Skeletal muscle satellite cell (primary cell): ENCODE results near the gene DMD.

Experiments used
- H3K27me3 ChIP-seq: 2 replicates; pipeline ENCODE4 v1.7.0; 2013; ENCODE audit warnings: low read length; ENCODE audit not compliant: control insufficient read depth, insufficient read depth
- H3K36me3 ChIP-seq: 2 replicates; pipeline ENCODE4 v1.7.0; 2013; ENCODE audit warnings: mild to moderate bottlenecking, control low read depth, low read length; ENCODE audit not compliant: insufficient read depth
- H3K4me1 ChIP-seq: 2 replicates; pipeline ENCODE4 v1.7.0; 2013; ENCODE audit warnings: low read length; ENCODE audit not compliant: control insufficient read depth, insufficient read depth
- H3K4me2 ChIP-seq: 2 replicates; pipeline ENCODE4 v1.7.0; 2013; ENCODE audit warnings: mild to moderate bottlenecking, low read length
- H3K4me3 ChIP-seq: 2 replicates; pipeline ENCODE4 v1.7.0; 2013; ENCODE audit warnings: low read length
- H3K9ac ChIP-seq: 2 replicates; pipeline ENCODE4 v1.7.0; 2013; ENCODE audit warnings: mild to moderate bottlenecking, low read depth, low read length, moderate library complexity
- H3K9me3 ChIP-seq: replicated peaks from 2 replicates; pipeline ENCODE4 v1.7.0; 2013; ENCODE audit warnings: mild to moderate bottlenecking, control low read depth, low read length

The DMD gene

DNA sequence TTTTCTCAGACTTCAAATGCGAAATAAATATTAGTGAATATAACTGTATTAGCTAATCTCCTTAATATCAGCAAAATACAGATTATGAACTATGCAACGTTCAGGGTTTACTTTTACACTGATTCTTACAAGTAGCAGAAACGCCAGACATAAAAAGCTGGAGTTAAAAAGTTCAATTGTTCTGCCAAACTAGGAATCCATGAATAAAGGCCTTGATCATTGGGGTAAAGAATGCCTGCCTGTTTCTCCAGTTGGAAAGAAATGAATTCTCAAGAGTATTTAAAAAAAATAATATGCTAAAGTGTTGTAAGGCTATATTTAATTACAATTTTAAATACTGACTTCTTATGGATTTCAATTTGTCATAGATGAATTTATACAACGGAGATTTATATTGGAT is 612.2 kb downstream of the DMD start:
- Histone ChIP-seq H3K4me2 (no peak overlapping the region), H3K27me3 (no peaks in the 10 kb centered on the region), H3K9ac (no peak overlapping the region), H3K9me3 (no peaks in the 10 kb centered on the region), H3K36me3 (no peaks in the 10 kb centered on the region), H3K4me1 (no peaks in the 10 kb centered on the region), H3K4me3 (no peak overlapping the region)

DNA sequence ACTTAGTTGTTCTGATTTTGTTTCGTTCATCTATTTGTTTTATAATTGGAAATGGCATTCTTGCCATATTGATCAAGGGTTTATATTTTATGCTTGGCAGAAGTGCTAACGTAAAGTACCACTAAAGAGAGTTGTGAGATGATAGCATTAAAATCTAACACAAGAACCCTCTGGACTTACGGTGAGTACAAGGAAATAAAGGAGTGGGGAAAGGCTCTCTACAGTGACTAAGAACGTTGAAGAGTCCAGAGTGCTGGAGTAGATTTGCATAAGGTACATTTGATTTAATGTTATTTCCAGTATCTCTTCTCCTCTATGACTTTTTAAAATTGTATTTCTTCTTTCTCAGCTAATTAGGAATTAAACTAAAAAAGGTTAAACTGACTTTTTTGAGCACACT is 612.6 kb downstream of the DMD start:
- H3K27me3 ChIP-seq, result no peaks in the 10 kb centered on the region
- H3K9me3 ChIP-seq, result no peaks in the 10 kb centered on the region
- H3K4me1 ChIP-seq, result no peaks in the 10 kb centered on the region
- H3K4me3 ChIP-seq, result no peak overlapping the region
- no peak overlapping the region for H3K9ac ChIP-seq
- H3K4me2 ChIP-seq, result no peak overlapping the region
- H3K36me3 ChIP-seq, result no peaks in the 10 kb centered on the region

DNA sequence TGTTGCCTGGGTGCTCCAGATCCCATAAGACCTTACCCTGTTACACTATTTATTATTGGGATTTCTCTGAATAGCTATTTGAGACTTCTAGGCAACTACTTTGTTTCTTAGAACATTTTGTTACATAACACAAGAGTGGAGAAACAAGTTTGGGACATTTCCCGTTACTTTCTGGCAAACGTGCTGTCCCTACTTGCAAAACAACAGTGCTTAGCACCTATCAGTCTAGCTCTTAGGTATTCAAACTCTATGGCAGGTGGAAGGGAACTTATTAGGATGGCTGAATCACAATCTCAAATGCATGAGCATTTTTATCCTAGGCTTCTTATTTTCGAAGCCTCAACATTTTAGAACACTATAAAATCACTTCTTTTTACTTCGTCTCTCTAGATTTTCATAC is 613.6 kb downstream of the DMD start:
- Histone ChIP-seq H3K4me2 (no peak overlapping the region), H3K4me3 (no peak overlapping the region), H3K4me1 (no peaks in the 10 kb centered on the region), H3K27me3 (no peaks in the 10 kb centered on the region), H3K9ac (no peak overlapping the region), H3K9me3 (no peaks in the 10 kb centered on the region), H3K36me3 (no peaks in the 10 kb centered on the region)

DNA sequence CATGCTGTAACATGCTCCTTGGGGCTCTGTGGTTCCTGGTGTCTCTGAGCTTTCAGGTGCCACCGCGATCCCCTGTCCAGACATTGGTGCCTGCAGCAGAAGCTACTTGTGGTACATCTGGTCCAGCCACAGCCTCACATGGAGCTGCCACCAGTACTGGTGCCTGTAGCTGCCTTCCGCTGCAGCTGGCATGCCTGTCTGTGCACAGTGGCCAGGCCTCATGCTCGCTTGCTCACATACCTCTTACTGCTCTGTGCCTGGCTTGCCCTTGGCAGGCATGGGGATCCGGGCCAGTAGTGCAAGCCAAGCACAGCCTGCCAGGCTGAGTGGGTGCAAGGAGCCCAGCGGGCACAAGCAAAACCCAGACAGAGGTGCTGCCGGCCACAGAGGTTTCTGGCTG is 618.6 kb downstream of the DMD start:
- Histone ChIP-seq H3K4me1 (no peaks in the 10 kb centered on the region), H3K9me3 (no peaks in the 10 kb centered on the region), H3K4me2 (no peak overlapping the region), H3K36me3 (no peaks in the 10 kb centered on the region), H3K27me3 (no peaks in the 10 kb centered on the region), H3K9ac (no peak overlapping the region), H3K4me3 (no peak overlapping the region)

DNA sequence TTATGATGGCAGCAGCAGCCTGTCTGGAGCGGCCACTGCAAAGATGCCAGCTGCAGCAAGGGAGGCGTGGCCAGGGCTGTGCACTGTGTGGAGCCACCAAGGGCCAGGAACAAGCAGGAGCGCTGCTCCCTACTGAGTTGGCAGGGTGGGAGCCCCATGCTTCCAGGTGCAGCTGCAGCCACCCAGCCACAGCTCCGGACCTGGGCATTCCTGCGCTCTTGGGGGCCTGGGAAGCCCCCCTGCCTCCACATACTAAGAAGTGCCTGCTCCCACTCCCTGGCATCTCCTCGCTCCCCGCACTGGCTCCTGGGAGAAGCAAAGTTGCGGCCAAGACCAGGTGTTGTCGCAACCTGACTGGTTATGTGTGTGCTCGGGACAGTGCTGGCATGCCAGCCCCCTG is 619.8 kb downstream of the DMD start:
- Histone ChIP-seq H3K9me3 (no peaks in the 10 kb centered on the region), H3K36me3 (no peaks in the 10 kb centered on the region), H3K9ac (no peak overlapping the region), H3K27me3 (no peaks in the 10 kb centered on the region), H3K4me3 (no peak overlapping the region), H3K4me2 (no peak overlapping the region), H3K4me1 (no peaks in the 10 kb centered on the region)

DNA sequence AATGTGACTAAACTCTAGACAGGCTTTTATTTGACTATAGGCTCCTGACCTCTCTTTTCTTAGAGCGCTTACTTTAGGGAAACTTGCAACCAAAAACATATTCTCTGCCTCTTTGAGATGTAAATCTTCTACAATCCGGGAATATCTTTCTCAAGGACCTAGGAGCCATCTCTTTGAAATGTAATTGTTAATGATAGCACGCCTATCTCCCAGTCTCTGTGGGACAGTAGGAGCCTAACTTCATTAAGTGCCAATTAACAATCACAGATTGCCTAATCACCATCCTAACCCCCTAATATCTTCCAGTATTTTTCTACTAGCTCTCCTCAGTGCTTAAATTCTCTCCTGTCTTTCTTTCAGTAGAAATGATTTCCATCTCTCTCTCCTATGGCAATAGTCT is 628.6 kb downstream of the DMD start:
- Histone ChIP-seq H3K4me3 (no peak overlapping the region), H3K4me2 (no peak overlapping the region), H3K9me3 (no peaks in the 10 kb centered on the region), H3K27me3 (no peaks in the 10 kb centered on the region), H3K4me1 (no peaks in the 10 kb centered on the region), H3K36me3 (no peaks in the 10 kb centered on the region), H3K9ac (no peak overlapping the region)

DNA sequence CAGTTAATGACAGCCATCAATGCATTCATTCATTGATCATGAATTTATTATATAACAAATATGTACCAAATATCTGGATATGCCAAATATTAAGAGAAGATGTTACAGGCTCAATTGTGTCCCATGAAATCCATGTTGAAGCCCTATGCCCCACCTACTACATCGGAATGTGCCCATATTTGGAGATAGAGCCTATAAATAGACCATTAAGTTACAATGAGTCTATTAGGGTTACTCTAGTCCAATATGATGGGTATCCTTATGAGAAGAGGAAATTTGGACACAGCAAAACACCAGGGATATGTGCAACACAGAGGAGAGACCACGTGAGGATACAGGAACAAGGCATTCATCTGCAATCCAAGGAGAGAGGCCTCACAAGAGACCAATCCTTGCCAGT is 634.5 kb downstream of the DMD start:
- no peak overlapping the region for H3K4me3 ChIP-seq
- no peak overlapping the region for H3K4me2 ChIP-seq
- H3K9me3 ChIP-seq, result no peaks in the 10 kb centered on the region
- no peaks in the 10 kb centered on the region for H3K4me1 ChIP-seq
- H3K27me3 ChIP-seq, result no peaks in the 10 kb centered on the region
- no peak overlapping the region for H3K9ac ChIP-seq
- no peaks in the 10 kb centered on the region for H3K36me3 ChIP-seq

GRCh38 chrX:32572644-32573043 is 638.7 kb downstream of the DMD start:
- H3K4me3 ChIP-seq, result no peak overlapping the region
- no peaks in the 10 kb centered on the region for H3K27me3 ChIP-seq
- no peak overlapping the region for H3K9ac ChIP-seq
- no peaks in the 10 kb centered on the region for H3K36me3 ChIP-seq
- no peaks in the 10 kb centered on the region for H3K9me3 ChIP-seq
- no peak overlapping the region for H3K4me2 ChIP-seq
- no peaks in the 10 kb centered on the region for H3K4me1 ChIP-seq

DNA sequence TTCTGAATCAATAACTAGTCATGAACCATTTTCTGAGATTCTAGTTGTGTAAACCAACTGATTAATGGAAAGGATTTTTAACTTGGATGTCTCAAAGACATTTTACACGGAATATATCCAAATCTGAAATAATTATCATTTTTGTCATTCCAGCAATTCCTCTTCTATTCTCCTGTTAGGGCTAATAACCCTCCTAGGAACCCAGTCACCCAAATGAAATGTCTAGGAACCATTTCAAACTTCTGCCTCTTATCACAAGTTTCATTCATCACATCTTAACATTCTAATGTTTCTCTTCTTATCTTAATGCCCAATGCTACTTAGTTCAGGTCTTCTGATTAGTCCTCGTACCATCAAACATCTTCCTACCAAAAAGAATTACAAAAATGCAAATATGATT is 639.8 kb downstream of the DMD start:
- H3K4me3 ChIP-seq, result no peak overlapping the region
- H3K4me1 ChIP-seq, result no peaks in the 10 kb centered on the region
- H3K27me3 ChIP-seq, result no peaks in the 10 kb centered on the region
- H3K36me3 ChIP-seq, result no peaks in the 10 kb centered on the region
- no peak overlapping the region for H3K9ac ChIP-seq
- no peak overlapping the region for H3K4me2 ChIP-seq
- no peaks in the 10 kb centered on the region for H3K9me3 ChIP-seq

GRCh38 chrX:32562261-32562660 is 649.1 kb downstream of the DMD start:
- Histone ChIP-seq H3K4me3 (no peak overlapping the region), H3K9me3 (no peaks in the 10 kb centered on the region), H3K36me3 (peaks cover 2% of the 10 kb centered on the region), H3K4me2 (no peak overlapping the region), H3K9ac (no peak overlapping the region), H3K27me3 (no peaks in the 10 kb centered on the region), H3K4me1 (no peaks in the 10 kb centered on the region)

DNA sequence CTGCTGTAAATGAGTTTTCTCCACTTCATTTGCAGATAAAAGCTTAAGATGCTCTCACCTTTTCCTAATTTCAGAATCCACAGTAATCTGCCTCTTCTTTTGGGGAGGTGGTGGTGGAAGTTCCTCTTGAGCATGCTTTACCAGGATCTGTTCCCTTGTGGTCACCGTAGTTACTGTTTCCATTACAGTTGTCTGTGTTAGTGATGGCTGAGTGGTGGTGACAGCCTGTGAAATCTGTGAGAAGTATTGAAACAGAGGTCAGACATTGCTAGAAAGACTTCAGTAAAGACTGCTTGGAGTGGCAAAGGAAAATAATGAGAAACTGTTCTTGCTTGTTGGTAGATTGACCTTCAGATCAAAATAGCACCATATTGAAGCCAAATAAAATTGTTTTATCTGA is 666.2 kb downstream of the DMD start:
- no peak overlapping the region for H3K4me3 ChIP-seq
- H3K9ac ChIP-seq, result no peak overlapping the region
- H3K9me3 ChIP-seq, result no peaks in the 10 kb centered on the region
- no peak overlapping the region for H3K4me2 ChIP-seq
- H3K27me3 ChIP-seq, result no peaks in the 10 kb centered on the region
- H3K4me1 ChIP-seq, result no peaks in the 10 kb centered on the region
- H3K36me3 ChIP-seq, result no peaks in the 10 kb centered on the region

GRCh38 chrX:32538554-32538953 is 672.8 kb downstream of the DMD start:
- H3K27me3 ChIP-seq, result no peaks in the 10 kb centered on the region
- no peak overlapping the region for H3K4me3 ChIP-seq
- no peaks in the 10 kb centered on the region for H3K36me3 ChIP-seq

DNA sequence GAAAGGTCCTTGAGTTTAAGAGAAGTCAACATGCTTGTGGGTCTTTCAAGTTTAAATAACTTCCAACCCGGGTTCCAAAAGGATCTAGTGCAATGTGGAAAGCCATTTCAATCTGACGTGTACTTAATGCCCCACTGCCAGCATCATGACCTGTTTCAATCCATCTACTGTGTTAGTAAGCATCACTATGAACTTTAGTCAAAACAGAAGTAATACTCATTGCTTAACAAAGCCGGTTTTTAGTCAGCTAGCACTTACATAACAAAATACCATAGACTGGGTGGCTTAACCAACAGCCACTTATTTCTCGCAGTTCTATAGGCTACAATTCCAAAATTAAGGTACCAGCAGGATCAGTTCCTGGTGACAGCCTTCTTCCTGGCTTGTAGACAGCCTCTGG is 677.5 kb downstream of the DMD start:
- Histone ChIP-seq H3K36me3 (no peaks in the 10 kb centered on the region), H3K27me3 (no peaks in the 10 kb centered on the region), H3K4me2 (no peak overlapping the region), H3K9ac (no peak overlapping the region), H3K4me3 (no peak overlapping the region), H3K4me1 (peaks cover 8% of the 10 kb centered on the region), H3K9me3 (no peaks in the 10 kb centered on the region)

More at GRCh38 chrX:32538554-32538953, 672.8 kb downstream of the DMD start:
- no peak overlapping the region for H3K9ac ChIP-seq
- no peak overlapping the region for H3K4me2 ChIP-seq
- no peaks in the 10 kb centered on the region for H3K4me1 ChIP-seq
- H3K9me3 ChIP-seq, result no peaks in the 10 kb centered on the region
